ENCODE results near the gene PRR20G.
A peak's percentile ranks its signal among the peaks of the same experiment; 100 is the strongest.
"Not testable (repeated sequence)": the region's sequence is repeated elsewhere in the genome, so short reads cannot be mapped to it uniquely, and the experiment has no call there.

The PRR20G gene

DNA sequence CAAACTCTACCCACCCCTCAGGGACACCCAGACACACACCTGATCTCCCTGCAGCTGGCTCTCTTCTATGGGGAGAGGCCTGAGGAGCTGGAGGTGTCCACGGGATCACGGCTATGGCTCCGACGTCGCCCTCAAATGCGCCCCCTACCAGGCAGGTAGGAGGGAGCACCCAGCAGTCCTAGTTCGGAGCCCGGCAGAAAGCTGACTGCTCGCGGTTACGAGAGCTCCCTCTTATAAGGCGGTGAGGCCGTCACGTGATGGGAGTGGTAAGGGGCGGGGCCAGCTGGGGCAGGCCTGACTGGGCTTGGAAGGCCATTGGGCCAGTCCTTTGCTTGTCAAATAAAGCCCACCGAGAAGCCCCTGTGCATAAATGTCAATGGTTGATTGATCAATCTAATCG is at the start of gene PRR20G:
TSS of gene PRR20G (minus strand) at position 207 of the 400 bp plus-strand sequence. CDS start 681 bp downstream, outside the sequence.
- no peak for DNase-seq

DNA sequence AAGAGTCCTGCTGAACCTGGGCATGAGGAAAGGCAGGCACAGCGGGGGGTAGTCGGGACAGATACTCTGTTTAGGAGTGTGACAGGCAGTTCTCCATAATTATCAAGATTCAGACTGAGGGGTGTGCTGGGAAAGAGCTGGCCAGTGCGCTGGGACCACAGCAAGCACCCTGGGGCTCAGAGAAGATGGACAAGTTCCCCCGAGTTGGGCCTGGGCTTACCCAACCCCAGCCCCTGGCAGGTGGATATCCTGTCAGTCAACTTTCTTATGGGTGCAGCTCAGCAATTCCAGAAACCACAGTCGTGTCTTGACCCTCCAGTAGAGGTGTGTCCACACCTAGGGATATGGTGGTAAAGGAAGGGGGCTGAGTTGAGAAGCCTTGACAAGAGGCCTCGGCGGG is 49.2 kb upstream of the PRR20G start:
- DNase-seq = no peak

- DNase-seq = no peak
Measured at GRCh38 chr3:127336101-127336500, 48.3 kb upstream of the PRR20G start.

DNA sequence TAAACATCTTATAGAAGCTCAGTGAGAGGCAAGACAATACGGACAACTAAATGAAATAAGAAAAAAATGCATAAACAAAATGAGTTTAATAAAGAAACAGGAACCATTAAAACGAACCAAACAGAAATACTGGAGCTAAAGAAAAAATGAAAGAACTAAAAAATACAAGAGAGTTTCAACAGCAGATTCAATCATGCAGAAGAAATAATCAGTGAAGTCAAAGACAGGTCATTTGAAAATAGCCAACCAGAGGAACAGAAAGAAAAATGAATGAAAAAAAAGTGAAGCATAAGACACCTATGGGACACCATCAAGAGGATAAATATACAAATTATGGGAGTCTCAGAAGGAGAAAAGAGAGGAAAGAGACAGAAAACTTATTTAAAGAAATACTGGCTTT is 42.5 kb upstream of the PRR20G start:
- DNase-seq = no peak

- no peak for DNase-seq
Measured at GRCh38 chr3:127329631-127330285, 41.9 kb upstream of the PRR20G start.

GRCh38 chr3:127328421-127328820 is 40.6 kb upstream of the PRR20G start:
- no peak for DNase-seq

- no peak for DNase-seq
Measured at GRCh38 chr3:127326341-127326740, 38.5 kb upstream of the PRR20G start.

DNA sequence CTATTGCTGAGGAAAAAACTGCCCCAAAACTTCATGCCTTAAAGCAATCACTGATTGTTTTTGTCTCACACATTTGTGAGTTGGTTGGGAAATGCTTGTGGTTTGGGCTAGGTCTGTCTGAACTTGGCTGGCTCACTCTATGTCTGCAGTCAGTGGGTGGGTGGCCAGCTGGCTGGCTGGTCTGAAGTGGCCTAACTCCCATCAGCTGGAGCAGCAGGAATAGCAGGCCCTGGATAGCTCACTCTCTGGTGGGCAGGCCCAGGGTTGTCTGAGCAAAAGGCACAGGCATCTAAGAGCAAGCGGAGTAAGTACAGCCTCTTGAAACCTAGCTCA is 37.7 kb upstream of the PRR20G start:
- DNase-seq = no peak

DNA sequence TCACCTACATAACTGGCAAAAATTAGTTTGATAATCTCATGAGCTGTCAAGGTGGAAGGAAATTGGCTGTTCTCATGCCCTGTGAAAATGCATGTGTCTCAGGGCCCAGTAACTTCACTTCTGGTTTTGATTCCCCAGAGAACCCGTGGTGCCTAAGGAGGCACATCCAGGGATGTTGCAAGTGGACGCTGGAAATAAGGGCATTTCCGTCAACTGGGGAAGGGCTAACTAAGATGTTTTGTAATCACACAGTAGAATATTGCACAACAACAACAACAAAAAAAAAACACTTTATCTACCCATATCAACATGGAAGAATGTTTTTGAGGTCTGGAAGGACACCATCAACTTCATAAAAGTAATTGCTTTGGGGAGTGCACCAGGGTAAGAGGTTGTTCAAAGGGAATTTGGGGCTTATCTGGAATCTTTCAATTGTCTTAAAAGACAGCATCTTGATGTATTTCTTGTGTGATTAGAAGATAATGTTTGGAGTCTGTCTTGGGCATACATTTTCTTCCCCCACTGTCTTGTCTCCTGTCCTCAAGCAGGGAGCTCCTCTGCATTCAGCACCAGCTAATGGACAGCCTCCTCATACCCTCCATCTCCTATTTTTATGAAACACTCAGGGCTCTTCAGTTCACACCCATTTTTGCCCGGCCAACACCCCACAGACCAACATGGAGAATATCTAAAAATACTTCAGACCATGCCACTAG is 37.2 kb upstream of the PRR20G start:
- DNase-seq = no peak

DNA sequence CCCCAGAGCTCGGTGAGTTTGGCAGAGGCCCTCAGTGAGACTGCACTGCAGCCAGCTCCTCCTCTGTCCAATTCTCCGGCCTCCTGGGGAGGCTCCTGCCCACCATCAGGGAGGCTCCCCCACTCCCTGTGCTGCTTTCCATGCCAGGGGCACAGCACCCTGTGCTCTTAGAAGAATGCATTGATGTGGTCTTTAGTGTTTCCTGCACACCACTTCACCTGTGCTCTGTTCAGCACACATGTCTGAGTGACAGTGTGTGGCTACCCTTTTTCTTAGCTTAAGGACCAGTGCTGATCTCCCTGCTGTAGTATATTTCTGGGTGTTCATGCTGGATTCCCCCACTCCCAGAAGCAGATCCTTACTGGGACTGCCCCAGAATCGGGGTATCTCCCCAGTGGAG is 36.2 kb upstream of the PRR20G start:
- DNase-seq = no peak

GRCh38 chr3:127323581-127323980 is 35.7 kb upstream of the PRR20G start:
- no peak for DNase-seq

DNA sequence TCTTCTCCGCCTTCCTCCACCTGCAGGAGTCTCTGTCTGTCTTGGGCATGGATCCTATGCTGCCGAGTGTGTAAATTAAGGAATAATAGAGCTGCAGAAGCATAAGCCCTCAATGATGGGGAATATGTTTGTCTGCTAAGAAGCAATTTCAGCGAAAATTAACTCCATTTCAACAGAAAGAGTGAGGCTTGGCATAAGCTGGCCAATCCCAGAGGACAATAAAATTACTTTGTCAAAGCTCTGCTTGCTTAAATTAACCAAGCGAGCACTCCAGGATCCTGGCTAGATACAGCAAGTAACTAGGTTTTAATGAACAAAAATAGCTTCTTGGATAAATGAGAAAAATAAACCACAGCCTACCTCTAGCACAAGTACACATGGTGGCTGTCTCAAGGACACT is 33.5 kb upstream of the PRR20G start:
- DNase-seq = no peak

DNA sequence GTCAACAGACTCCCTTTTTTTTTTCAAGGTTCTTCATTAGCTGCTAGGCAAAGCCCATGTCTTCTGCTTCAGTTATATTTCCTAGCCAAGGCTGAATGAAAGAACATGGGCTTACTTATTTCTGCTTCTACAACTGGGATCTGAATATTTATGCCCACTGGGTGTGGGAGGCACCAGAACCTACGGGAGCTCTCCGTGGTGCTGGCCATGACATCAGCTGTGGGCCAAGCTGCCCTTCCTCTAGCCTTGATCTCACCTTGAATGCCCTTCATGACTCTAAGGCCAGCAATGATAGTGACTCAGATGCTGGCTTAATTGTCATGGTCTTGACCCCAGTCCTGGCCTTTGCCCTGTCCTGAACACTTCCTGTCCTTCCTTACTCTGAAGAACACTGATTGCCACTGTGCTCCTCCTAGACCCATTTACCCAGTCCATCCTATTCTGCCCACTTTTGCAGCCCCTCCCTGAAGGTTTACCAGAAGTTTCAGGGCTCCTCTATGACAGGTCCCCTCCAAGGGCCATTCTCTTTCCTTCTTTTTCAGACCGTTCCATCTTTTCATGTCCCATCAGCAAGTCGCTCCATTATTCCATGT is 32.8 kb upstream of the PRR20G start:
- no peak for DNase-seq

DNA sequence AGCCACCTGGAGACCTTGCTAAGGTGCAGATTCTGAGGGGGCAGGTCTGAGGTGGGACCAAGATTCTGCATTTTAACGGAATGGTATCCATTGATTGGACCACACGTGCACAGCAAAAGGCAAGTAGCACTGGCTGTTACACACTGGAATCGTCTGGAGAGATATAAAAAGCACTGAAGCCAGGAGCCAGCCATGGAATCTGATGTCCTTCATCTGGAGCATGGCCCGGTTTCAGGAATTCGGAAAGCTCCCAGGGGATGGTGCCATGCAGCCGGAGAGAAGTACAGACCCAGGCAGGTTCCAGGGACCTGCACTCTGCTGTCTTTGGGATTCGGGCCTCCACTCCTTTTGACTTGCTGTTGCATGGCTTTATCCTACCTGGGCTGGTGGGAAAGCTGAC is 28.8 kb upstream of the PRR20G start:
- DNase-seq = no peak

DNA sequence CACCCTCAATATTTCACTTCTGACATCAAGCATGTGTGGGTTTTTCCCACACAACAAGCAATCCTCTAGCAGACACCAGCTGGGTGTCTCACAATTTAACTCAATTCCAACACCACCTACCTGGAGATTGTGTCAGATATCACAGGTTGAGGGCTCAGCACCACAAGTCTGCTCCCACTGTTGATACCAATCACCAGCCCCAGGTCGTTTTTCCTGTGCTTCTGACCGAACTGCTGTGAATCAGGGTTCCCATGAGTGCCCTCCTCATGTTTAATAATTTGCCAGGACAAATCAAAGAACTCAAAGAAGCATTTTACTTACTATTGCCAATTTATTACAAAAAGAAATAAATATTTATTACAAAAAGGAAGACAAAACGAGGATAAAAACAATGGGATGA is 25.0 kb upstream of the PRR20G start:
- no peak for DNase-seq

DNA sequence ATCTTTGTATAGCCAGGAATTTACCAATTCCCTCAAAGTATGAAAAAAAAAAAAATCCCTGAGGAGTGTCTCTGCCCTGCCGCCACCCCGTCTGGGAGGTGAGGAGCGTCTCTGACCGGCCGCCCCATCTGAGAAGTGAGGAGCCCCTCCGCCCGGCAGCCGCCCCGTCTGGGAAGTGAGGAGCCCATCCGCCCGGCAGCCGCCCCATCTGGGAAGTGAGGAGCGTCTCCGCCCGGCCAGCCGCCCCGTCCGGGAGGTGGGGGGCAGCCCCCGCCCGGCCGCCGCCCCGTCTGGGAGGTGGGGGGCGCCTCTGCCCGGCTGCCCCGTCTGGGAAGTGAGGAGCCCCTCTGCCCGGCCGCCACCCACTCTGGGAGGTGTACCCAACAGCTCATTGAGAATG is 21.0 kb upstream of the PRR20G start:
- not testable (repeated sequence) for DNase-seq

DNA sequence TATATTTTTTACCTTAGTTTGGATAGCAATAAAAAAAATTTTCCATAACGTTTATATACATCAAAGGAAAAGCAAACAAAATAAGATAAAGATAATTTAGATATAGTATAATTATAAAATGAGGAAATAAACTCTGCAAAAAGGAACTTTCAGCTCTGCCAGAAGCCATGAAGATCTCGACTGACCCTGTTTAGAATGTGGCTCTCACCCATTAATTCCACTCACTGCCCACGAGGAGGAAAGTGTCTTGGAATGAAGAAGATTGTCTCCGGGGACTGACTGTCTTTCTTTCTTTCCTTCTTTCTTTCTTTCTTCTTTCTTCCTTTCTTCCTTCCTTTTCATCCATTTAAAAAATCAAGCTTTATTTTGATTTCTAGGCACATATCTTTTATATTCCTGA is 20.1 kb upstream of the PRR20G start:
- no peak for DNase-seq

DNA sequence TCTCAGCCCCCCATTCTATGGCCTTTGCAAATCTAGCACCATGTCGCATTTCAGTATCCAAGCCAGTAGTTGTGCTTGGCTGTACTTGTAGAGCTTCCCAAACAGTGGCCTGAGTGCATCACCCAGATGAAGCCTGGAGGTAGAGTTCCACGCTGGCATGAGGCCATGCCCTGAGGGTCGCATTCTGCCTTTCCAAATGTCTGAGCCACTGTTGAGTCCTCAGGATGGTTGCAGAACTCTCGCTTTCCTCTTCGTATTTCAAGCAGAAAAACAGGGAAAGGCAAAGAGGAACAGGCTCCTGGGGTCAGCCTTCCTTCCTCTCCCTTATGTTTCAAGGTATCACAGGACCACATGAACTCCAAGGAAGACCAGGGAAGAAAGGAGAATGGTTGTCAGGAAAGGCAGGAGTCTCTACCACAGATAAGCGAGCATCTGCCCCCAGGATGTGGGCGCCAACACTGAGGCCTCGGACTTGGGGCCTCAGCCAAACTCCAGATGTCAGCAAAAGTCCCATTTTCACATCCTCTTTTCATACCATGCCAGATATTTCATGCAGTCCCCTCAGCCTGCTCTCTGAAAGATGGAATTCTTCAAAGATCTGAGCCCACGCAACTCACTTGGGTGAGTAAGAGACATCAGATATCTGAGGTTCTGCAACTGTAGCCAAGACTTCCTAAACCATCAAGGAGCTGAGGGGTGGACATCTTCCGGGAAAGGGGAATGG is 19.4 kb upstream of the PRR20G start:
- no peak for DNase-seq

DNA sequence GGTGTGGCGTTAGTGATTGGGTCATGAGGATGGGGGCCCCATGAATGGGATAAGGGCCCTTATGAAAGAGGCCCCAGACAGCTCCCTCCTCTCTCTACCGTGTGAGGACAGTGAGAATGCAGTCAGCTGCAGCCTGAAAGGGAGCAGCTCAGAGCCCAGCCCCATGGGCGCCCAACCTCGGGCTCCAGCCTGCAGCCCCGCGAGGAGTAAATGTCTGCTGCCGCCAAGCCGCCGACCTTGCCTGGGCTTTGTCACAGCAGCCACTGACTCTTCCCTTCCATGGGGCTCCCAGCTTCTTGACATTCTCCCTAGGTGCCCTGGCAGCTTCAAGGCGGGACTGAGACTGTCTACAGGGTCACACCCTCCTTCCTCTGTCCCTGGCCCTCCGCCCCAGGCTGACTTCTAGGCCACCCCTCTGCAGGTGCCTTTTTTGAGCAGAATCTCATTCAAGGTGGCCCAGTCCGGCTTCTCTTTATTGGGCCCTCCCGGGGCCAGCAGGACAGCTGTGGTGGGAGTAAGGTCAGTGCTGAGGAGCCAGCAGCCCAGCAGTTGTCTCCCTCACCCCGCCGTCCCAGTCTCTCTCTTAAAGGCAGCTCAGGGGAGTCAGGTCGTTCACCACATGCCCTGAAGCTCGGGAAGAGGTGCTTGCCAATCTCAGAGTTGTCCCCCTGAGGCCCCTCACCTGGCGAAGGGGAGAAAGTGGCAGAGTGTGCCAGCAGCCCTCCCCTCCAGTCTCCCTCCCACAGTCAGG is 18.7 kb upstream of the PRR20G start:
- no peak for DNase-seq

- DNase-seq = no peak
Measured at GRCh38 chr3:127305499-127306060, 17.7 kb upstream of the PRR20G start.

GRCh38 chr3:127304121-127304744 is 16.4 kb upstream of the PRR20G start:
- no peak for DNase-seq

DNA sequence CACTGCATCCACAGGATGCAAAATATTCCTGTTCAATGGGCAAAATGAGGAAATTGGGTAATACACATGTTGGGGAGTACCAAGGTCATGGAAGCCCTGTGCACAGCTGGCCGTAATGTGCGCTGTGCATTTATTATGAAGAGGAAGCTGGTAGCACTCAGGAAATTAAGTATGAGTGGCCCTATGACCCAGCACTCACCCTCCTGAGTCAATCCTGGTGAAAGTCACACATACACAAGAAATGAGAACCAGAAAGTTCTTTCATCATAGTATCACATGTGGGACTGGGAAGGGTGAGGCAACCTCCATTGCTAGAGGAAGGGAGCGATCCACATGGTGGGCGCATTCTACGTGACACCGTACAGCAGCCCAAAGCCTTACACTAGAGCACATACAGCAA is 11.4 kb upstream of the PRR20G start:
- DNase-seq = peak; percentile 4
